GM13977 (cell line): Measurements from ENCODE around the gene SUN5.

Source experiments
- DNase-seq: peaks from one replicate; pipeline ENCODE4 v3.0.0; 2012; ENCODE audit warnings: low spot score
- in situ Hi-C: fragments of 300-500 bp; cut with MboI; formaldehyde crosslinking; loops from one replicate; pipeline ENCODE4 v1.12.0; 2022; ENCODE audit warnings: low sequenced_read_pairs, low pct_unique_long_range_greater_than_20kb, mixed read lengths, inconsistent platforms; ENCODE audit not compliant: unreplicated experiment
- TF ChIP-seq, protein P1 (sequence below): IDR thresholded peaks from 2 replicates; pipeline ENCODE4 v1.5.1; 2012; ENCODE audit warnings: mild to moderate bottlenecking, control low read depth; ENCODE audit not compliant: insufficient read depth; ENCODE audit errors: extremely low read depth, missing control alignments

SUN5 gene

DNA sequence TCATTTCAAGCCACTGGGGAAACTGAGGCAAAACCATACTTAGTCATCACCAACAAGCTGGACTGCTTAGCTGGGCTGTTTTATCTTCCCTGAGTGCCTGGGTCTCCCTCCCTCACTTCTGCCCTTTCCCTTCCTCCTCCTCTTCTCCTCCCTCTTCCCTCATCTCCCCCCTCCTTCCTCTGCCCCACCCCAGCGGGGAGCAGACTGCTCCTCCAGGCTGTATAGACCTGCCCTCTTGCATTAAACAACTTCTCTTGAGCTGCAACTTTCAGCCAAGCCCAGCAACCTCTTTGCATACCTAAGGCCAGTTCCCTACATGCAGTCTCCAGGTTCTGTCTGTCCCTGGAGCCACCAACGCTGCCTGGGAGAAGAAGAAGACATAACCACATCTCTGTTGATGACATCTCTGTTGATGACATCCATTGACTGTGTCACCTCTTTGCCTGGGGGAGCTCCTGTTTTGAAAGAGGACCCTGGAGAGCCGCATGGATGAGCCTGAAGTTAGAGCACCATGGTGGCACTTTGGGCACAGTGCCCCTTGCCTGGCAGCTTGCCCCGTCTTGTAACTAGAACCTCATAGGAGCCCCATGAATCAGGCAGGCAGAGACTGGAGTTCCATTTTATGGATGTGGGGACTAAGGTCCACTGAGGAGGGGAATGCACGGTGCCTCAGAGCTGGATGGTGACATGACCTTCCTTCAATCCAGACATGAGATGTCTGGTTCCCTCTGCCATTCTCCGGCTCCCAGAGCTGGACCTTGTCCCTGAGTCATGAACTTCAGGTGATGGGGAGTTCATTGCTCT is 19.4 kb upstream of the SUN5 start:
- no peak for DNase-seq
- in situ Hi-C loops, result no loop called here
- TF ChIP-seq, protein P1, sequence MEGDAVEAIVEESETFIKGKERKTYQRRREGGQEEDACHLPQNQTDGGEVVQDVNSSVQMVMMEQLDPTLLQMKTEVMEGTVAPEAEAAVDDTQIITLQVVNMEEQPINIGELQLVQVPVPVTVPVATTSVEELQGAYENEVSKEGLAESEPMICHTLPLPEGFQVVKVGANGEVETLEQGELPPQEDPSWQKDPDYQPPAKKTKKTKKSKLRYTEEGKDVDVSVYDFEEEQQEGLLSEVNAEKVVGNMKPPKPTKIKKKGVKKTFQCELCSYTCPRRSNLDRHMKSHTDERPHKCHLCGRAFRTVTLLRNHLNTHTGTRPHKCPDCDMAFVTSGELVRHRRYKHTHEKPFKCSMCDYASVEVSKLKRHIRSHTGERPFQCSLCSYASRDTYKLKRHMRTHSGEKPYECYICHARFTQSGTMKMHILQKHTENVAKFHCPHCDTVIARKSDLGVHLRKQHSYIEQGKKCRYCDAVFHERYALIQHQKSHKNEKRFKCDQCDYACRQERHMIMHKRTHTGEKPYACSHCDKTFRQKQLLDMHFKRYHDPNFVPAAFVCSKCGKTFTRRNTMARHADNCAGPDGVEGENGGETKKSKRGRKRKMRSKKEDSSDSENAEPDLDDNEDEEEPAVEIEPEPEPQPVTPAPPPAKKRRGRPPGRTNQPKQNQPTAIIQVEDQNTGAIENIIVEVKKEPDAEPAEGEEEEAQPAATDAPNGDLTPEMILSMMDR, result no peak

DNA sequence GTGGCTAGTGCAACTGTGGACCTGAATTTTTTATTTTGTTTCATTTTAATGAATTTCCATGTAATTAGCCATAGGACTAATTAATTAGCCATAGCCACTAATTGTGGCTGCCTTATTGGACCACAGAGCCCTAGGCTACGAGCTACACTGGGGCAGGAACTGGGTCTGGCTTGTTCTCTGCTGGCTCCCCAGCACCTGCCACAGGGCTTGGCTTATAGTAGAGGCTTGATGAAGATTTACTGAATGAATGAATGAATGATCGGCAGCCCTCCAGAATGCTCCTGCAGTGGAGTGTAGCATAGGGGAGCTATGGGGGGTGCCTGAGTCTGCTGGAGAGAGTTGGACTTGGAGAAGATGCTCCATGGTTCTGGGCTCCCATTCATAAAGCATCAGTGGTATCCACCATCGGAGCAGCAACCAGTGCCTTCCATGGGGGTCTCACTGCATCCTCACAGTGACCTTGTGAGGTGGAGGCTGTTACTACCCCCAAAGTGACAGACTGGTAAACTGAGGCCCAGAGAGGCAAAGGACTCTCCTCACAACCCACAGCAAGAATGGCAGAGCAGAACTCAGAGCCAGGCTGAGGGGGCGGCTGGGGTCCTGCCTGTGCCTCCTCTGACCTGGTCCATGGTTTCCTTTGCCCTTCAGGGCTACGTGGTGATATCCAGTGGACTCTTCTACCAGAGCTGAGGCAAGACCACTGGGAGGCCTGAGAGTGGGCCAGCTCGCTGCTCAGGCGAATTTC is 18.6 kb upstream of the SUN5 start:
- in situ Hi-C loops, result no loop called here
- TF ChIP-seq, protein P1, result no peak
- no peak for DNase-seq

DNA sequence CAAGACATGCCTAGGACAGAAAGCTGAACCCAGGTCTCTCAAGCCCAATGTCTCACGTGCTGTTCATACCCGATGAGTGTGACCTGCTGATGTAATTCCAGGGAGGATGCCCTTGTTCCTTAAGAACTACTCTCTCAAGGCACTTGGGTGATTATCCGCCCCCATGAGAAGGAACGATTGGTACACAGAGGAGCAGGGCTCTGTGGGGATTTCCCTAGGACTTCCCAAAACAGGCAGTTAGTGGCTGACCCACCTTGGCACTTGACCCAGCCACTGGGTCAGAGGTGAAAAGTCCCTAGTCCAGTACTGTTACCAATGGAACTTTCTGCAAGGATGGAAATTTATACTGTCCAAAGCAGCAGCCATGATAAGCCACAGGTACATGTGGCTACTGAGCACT is 18.1 kb upstream of the SUN5 start:
- no peak for DNase-seq
- in situ Hi-C loops, result no loop called here
- TF ChIP-seq, protein P1, result no peak

DNA sequence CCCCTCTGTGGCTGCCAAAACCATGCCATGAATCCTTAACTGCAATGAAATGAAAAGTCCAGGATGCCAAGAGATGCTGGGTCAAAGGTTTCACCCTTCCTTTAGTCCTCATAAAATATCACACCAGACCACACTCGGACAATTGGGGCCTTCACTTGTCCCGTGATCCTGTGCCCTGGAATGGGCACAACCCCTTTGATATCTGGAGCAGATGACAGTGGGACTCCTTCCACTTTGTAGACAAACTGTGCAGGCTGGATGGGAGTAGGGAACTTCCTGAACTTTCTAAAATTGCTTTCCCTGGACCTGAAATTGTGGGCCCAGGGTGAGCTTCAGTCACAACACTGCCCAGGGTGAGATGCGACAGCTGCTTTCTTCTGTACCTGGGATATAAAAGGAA is 17.6 kb upstream of the SUN5 start:
- TF ChIP-seq, protein P1, result no peak
- no peak for DNase-seq
- in situ Hi-C loops, result no loop called here

DNA sequence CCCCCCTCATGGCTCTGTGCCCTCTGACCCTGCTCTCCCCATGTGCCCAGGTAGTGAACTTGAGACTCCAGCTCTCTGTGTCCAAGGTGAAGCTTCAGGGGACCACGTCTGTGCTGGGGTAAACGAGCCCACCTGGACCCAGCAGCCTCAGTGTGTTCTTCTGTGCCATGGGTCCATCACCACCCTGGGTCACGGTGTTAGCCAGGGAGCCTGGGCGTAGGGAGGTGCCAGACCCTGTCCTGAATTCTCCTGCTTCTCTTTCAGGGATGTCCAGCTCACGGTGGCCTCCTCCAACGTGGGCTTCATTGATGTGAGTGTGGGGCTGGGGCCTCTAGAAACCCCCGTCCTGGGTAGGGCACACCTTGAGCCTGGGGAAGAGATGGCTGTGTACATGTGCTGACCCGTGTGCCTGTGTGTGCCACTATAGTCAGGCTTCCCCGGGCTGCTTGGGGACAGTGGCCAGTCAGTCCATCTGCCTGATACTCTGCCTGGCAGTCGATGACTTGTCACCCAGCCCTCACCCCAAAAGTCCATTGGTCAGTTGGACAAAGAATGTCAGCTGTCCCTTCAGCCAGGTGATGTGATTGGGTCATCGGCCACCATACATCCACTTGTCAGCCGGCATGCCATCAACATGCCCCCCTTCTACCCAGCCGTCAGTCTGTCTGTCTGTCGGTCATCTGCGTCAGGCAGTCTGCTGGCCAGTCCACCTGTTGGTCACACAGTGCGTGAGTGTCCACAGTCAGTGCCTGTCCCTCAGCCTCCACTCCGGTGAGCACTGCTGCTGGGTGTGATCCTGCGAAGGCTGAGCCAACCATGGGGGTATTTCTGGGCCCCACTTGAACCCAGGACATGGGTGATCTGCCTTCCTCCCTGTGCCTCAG is 16.3 kb upstream of the SUN5 start:
- DNase-seq, result no peak
- in situ Hi-C loops, result no loop called here
- TF ChIP-seq, protein P1, result no peak
